Measurements from ENCODE around the gene FAAP20. TPM values are rescaled to one million over a fixed set of nuclear protein-coding genes. Genes with fewer than 3 reads are reported as not detected.

FAAP20 gene
- total RNA-seq, 1 donor from 2014 or later: 37.3 TPM

- peak; percentile 90 for DNase-seq (ENCODE audit: low read depth)
Observed at GRCh38 chr1:2230781-2231531, 36.4 kb upstream of the FAAP20 start.

GRCh38 chr1:2229911-2230731, 35.5 kb upstream of the FAAP20 start:
- DNase-seq (ENCODE audit: low read depth): peak; percentile 51

GRCh38 chr1:2229037-2229864, 34.7 kb upstream of the FAAP20 start:
- peak; percentile 80 for DNase-seq (ENCODE audit: low read depth)

- DNase-seq (ENCODE audit: low read depth): no peak
Observed at GRCh38 chr1:2228694-2229036, 34.1 kb upstream of the FAAP20 start.

- no peak for DNase-seq (ENCODE audit: low read depth)
Observed at GRCh38 chr1:2228157-2228594, 33.6 kb upstream of the FAAP20 start, which contains the start of gene SKI. SKI (plus strand) TSS chr1:2228319; CDS start chr1:2228767, 448 bp downstream.

GRCh38 chr1:2227346-2228156, 33.0 kb upstream of the FAAP20 start:
- DNase-seq (ENCODE audit: low read depth): peak; percentile 96

GRCh38 chr1:2226525-2227345, 32.2 kb upstream of the FAAP20 start:
- no peak for DNase-seq (ENCODE audit: low read depth)

DNA sequence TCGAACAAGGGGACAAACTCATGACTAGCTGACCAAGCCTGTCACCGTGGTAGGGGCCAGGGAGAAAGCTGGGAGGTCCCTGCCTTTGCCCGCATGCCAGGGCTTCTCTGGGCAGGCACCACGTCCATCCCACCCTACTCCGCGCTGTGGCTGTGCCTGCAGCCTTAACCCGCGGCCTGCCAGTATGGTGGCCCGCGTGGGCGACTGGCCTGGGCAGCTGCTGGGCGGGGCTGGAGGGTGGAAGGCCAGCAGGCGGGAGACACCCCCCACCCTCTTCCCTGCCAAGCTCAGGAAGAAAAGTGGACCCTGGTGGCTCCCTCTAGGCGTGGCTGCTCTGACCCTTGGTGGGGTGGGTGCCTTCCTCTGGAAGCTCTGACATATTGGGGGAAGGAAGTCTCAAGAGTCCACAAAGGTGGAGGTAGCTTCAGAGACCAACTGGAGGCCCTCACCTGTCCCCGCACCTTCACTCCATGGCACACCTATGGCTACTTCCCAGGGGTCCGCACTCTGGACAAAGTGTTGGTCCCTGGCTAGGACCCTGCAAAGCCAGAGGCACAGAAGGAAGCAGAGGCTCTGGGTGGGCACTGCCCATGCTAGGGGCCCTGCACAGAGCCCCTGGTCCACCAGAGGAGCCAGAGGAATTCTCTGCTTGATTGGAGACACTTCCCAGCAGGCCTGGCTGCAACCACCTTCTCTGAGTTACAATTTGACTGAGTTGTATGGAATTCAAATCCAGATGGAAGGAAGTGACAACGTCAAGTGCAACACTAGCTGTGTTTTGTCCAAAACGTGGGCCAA, 30.3 kb upstream of the FAAP20 start:
- DNase-seq (ENCODE audit: low read depth): no peak

DNA sequence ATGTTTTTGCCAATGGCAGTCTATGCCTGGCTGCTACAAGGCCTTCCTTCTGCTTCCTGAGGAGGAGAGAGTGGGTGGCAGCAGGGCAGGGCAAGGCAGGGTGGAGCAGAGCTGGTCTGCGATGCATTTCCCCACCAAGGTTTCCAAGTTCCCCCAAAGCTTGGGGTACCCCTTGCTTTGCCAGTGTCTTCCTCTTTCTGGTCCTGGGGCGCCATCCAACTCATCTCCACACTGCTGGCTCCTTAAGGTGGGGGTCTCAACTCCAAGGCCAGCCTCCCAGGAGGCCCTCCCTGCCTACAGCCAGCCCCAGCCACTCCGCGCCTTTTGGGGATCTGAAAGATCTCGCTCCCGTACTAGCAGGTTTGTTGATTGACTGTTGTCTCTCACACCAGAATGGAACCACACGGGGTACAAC, 29.6 kb upstream of the FAAP20 start:
- DNase-seq (ENCODE audit: low read depth): no peak

DNA sequence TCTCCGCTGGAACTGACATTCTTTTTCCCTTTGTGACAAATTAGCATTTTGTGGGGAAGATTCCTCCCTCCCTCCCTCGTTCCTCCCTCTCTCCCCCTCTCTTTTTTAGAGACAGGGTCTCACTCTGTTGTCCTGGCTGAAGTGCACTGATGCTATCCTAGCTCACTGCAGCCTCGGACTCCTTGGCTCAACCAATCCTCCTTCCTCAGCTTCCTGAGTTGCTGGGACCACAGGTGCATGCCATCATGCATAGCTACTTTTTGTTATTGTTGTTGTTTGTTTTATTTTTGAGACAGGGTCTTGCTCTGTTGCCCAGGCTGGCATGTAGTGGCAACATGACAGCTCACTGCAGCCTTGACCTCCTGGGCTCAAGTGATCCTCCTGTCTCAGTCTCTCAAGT, 26.7 kb upstream of the FAAP20 start:
- DNase-seq (ENCODE audit: low read depth): no peak

GRCh38 chr1:2216767-2217058, 22.1 kb upstream of the FAAP20 start:
- no peak for DNase-seq (ENCODE audit: low read depth)

DNA sequence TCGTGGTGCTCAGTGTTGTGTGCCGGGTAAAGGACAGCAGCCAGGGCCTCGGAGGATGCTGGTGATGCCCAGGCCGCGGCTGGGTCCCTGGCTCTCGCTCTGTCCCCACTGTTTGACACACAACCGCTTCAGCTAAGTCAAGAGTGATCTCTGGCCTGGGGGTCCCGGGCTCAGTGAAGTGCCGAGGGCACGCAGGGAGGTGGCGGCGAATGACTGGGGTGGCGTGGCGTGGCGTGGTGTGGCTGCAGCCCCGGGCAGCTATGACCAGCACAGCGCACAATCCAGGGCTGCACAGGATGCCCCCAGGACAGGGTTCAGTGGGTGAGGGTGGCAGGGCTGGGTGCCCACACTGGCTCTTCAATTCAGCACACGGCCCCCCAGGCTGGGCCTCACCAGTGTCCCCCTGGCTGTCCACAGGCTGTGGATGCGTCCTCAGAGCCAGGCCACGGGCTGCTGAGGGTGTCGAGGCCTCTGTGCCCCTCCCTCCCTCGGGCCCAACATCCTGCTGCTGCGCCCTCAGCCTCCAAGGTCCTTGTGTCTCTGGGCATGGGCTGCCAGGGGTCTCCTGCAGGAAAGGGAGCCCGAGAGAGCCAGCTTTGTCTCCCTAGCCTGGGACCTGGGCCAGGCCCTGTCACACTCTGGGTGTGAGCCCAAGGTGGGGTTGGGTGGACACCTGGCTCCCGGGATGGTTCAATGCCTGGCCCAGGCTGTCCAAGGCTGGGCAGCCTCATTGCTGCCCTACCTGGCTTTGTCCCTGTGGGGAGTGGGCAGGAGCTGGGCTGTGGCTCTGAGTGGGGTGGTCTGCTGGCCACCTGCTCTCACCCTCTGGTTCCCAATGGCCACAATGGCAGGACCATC, 21.6 kb upstream of the FAAP20 start:
- DNase-seq (ENCODE audit: low read depth): no peak

DNA sequence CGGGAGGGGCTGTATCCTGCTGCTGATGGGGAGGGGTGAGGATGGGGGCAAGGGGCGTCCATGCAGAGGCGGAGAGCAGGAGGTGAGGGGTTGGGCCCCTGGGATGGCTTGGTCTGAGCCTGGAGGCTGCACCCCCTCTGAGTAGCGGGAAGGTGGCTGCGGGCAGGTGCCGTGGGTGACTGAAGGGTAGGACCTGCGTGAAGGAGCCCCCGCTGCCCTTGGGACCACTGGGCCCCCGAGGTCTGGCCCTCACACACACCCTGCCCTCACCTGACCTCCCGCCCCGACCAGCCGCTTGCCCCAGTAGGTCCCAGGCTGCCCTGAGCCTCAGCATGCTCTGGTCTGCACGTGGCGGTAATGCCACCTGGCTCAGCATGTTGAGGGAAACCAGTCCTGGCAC, 20.8 kb upstream of the FAAP20 start:
- no peak for DNase-seq (ENCODE audit: low read depth)

DNA sequence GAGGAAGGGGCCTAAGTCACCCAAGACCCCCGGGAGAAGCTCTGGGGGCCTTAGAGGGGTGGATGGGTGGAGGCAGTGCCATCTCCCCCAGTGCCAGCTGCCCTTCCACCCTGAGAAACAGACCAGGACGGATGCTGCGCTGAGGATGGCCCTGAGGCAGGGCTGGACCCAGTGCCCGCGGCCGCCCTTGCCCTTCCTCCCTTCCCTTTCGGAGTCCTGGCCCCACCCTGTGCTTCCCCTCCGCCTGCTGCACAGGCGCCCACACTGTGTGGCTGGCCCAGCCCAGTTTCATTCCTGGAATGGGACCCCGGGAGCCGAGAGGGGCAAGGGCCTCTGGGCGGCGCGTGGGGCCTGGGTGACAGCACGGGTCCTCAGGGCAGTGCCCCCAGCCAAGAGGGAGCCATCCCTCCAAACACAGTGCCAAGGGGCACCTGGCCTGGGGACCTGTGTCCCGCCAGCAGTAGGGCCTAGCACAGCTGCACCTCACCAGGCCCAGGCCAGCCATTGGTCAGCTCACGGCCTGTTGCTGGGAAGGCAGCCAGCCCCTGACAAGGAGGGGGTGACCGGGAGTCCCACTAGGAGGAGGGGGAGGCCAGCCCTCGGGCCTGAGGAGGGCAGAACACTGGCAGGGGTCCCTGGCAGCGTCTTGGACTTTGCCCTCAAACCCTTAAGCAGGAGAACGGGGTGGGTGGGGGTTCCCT, 20.1 kb upstream of the FAAP20 start:
- DNase-seq (ENCODE audit: low read depth): no peak

DNA sequence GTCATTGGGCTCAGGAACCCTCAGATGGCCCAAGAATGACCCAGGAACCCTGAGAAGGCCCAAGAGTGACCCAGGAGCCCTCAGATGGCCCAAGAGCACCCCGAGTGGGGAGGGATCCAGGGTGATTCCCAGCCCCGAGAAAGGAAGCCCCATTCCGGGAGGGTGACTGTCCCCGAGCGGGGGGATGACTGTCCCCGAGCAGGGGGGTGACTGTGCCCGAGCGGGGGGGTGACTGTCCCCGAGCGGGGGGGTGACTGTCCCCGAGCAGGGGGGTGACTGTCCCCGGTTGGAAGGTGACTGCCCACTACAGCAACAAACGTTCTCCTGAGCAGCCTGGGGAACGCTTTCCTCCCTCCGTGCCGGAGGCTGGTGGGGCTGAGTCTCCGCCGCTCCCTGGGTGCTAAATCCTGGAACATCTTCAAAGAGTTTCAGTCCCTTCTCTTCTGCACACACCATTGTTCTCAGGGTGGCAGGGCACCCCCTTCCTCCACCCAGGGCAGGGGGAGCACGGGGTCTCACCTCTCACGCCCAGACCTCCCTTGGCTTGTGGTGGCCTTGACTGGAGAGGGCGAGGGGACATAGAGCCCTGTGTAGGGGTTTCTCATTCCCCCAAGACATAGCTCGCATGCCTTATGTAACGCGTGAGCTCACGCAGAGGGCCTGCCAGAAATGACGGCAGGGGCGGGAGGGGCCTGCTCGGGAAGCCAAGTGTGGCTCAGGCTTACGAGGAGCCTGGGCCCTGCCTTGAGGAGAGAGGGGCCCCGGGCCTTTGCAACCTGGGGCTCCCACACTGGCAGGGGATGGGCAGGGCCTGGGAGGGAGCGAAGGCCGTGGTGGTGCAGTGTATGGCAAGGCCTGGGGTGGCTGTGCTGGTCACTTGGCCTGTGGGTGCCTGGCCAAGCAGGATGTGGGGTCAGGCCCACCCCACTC, 19.3 kb upstream of the FAAP20 start:
- DNase-seq (ENCODE audit: low read depth): peak; percentile 34
